ENCODE data around the gene SBK1. TPM values are rescaled to one million over a fixed set of nuclear protein-coding genes. Genes with fewer than 3 reads are reported as not detected.
"Not testable (repeated sequence)": the region's sequence is repeated elsewhere in the genome, so short reads cannot be mapped to it uniquely, and the experiment has no call there.

SBK1 gene
- polyA plus RNA-seq, 12 donors, result 8.4 to 26.3 (median 15.9) TPM; not detected in 1

DNA sequence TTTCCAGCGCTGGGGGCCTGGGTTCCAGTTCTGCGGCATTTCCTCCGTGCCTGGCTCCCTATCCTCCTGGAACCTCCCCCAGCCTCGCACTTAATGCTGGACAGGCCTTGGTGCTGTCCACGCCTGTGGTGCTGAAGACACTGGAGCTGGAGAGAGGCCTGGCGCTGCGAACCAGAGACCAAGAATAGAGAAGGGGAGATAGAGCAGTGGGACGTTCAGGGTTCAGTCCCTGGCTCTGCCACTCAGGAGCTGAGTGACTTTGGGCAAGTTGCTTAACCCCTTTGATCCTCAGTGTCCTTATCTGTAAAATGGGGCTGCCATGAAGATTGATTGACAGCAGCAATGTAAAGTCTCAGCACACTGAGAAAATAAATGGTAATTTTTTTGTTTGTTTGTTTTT, 11.9 kb downstream of the SBK1 start:
- peak; percentile 48 for DNase-seq

DNA sequence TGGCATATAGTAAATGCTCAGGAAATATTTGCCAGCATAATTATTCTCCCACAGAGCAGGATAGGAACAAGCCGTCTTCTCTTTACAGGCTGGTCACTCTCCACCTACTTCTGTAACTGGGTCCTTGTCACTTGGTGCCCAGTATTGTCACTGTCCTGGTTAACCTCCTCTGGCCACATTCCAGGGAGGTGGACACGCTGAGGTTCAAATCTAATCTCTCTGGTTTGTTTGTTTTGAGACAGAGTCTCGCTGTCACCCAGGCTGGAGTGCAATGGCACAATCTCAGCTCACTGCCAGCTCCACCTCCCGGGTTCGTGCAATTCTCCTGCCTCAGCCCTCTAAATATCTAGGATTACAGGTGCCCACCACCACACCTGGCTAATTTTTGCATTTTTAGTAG, 15.6 kb downstream of the SBK1 start:
- DNase-seq, result no peak

DNA sequence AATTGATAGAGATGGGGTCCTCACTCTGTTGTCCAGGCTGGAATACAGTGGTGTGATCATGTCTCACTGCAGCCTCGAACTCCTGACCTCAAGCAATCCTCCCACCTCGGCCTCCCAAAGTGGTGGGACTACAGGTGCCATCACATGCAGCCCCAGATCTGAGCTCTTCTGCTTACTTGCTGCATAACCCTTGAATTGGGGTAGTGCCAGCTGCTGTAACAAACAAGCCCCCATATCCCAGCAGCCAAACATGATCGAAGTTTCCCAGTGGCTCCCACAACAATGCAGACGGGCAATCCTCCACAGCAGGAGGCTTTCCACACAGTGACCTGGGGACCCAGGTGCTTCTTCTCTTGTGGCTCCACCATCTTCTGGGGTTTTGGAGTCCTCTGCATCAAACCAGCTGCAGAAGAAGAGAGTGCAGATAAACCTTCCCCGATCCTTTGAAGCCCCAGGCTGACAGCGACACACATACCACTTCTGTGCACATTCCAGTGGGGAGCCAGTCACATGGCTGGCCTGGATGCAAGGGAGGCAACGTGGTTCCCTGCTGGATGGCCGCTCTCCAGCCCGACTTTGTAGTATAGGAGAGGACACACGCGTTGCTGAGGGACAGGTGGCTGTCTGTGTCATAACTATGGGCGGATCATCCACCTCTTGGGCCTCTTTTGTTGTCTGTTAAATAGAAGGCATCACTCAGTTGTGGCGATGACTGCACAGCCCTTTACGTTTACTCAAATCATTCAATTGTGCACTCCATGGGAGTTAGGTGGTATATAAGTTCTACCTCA, 16.7 kb downstream of the SBK1 start:
- no peak for DNase-seq

DNA sequence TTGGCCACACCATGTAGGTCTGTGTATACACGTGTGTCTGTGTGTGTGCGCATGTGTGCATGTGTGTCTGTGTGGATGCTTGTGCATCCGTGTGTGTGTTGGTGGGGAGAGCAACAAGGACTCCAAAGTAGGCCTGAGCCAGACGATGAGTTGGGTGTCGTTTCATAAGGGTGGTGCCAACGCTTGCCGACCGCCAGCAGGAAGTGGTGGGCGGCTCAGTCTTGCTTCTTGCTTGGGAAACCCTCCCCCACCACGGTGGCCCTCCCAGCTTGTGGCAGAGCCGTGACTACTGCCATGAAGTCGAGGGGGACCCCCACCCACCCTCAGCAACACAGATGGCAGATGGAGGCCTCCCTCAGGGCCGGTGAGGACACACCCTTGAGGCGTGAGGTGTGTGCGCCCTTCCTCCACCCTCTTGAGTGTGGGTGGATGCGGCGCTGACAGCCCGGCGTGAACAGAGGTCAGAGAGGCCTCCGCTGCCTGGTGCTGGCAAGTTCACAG, 17.5 kb downstream of the SBK1 start:
- DNase-seq, result no peak

DNA sequence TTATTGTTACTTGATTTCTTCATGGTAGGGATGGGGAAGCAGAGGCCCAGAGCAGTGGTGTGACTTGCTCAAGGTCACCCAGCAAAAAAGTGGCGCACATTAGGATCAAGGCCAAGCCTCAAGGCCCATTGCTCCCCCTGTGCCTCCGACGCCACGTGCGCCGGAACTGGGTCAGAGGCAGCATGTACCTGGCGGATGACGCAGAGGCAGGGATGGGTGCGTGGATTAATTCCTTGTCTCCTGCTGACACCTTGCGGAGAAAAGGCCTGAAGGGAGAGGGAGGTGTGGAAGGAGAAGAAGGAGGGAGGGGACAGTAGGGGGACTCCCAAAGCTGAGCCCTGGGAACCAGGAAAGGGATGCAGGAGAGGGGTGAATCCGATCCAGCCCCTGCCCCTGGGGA, 18.5 kb downstream of the SBK1 start:
- no peak for DNase-seq

DNA sequence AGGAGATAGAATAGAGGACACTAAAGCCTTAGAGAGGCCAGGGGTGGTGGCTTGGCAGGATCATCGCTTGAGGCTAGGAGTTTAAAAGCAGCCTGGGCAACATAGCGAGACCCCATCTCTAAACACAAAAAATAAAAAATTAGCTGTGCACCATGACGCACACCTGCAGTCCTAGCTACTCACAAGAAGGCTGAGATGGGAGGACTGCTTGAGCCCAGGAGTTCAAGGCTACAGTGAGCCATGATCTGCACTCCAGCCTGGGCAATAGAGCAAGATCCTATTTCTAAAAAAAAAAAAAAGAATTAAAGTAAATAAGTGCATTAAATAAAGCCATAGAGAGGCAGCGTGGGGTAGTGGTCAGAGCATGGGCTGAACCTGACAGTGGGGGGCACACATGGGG, 19.1 kb downstream of the SBK1 start:
- no peak for DNase-seq

DNA sequence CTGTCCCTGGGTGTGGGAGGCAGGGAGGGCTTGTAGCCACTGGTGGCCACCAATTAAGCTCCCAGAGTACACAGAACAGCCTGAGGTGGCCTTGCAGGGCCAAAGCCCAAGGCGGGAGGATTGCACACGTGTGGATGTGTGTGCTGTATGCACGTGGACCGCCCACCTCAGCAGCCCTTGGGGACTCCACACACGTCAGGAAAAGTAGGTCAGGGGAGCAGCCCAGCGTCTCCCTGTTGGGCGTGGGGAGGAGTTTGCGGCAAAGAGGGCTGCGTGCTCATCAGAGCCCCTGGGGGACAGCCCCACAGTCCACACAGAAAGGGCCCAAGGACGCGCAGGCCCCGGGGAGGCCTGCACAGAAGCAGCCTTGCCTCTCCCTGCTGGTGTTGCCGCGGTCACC, 19.6 kb downstream of the SBK1 start:
- no peak for DNase-seq

DNA sequence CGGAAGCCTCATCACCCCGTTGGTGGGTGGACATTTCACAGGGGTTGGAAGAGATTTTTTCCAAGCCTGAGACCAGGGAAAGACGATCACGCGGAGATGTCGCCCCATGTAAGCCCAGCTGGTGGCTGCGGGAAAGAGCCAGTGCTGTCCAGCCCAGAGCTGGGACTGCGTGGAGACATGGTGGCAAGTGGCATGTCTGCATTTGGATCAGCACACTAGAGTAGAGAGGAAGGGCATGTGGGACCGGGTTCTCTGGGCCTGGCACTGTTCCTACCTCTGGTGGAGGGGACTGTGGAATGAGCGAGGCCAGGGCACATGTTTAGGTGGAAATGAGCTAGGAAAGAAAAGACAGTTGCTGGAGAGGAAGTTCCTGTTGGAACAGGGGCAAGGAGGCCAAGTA, 20.0 kb downstream of the SBK1 start:
- DNase-seq, result no peak

DNA sequence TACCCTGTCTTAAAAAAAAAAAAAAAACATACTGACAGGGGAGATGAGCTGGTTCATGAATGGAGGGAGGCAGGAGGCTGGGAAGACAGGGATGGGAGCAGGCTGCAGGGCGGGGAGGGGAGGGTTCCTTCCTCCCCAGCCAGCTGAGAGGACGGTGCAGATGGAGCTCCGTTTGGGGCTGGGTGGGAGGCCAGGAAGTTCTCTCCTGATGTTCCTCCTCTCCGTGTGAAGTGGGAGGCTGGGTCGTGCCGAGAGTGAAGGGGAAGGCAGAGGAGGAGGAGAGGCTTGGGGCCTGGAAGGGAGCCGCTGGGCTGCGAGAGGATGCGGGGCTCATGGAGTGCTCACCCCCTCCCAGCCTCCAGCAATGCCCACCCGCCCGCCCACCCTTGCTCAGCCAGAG, 21.3 kb downstream of the SBK1 start:
- DNase-seq, result no peak

DNA sequence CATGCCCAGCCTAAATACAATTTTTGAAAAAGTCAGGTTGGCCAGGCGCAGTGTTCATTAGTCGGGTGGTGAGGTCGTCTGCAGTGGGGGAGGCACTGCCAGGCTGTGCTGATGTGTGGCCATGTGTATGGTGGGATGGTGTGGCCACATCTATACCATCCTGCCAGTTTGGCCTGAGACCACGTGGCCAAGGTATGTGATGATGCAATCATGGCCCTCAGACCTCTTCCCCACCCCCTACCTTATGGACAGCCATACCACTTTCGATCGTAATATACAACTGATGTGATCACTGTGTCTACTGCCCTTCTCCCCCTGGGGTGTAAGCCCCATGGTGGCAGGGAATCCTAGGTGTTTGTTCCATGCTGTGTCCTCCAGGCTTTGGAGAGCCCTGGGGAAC, 23.7 kb downstream of the SBK1 start:
- DNase-seq, result no peak

DNA sequence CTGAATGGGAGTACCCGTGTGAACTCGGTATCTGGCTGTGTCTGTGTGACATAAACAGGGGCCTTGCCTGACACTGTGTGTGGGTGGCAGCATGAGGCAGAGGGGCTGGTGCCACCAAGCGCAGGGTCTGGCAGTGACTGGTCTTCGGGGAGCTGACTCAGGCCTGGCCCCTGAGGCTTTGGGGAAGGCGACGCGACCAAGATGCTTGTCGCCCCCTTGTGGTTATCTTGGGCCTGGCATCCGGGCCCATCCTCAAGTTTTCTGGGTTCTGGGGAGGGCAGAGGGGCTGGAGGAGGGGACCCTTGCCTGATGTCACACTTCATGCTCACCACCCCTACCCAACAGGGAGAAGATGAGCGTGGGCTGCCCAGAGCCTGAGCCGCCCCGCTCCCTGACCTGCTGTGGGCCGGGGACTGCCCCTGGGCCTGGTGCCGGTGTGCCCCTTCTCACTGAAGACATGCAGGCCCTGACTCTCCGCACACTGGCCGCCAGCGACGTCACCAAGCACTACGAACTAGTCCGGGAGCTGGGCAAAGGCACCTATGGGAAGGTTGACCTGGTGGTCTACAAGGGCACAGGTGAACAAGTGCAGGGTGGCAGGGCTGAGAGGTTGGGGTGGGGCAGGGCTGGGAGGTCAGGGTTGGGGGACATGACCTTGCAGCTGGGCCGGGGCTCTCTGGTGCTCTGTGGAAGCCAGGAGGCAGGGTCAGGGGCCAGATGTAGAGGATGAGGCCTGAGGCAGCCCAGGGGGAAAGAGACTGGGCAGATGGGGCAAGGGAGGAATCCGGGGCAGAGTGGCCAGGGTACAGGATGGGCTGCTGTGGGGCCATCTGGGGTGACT, 24.9 kb downstream of the SBK1 start:
- DNase-seq, result peak; percentile 35

DNA sequence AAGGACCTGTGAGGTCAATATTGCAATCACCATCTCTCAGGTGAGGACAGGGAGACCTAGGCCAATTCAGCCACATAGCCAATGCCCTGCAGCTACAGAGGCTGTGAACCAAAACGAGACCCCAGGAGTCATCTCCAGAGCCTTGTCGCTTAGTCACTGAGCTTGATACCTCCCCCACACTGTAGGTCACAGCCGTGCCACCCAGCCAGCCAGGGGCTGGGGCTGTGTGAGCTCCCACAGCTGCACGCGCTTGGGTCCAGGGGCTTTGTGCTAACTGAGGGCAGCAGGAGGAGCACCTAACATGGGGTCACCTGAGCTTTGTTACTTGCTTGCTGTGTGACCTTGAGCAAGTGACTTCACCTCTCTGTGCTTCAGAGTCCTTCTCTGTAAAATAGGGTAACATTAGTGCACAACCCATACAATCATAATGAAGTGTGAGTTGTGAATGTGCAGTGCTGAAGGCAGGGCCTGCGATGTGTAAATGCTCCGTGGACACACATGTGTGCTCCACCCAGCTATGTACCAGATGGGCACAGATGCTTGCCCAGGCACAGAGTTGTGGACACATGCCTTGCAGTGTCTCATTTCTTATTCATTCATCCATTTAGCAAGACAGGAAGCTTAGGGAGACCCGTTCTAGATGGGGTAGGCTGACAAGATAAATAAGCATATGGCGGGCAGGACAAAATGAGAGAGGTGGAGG, 25.9 kb downstream of the SBK1 start:
- no peak for DNase-seq

DNA sequence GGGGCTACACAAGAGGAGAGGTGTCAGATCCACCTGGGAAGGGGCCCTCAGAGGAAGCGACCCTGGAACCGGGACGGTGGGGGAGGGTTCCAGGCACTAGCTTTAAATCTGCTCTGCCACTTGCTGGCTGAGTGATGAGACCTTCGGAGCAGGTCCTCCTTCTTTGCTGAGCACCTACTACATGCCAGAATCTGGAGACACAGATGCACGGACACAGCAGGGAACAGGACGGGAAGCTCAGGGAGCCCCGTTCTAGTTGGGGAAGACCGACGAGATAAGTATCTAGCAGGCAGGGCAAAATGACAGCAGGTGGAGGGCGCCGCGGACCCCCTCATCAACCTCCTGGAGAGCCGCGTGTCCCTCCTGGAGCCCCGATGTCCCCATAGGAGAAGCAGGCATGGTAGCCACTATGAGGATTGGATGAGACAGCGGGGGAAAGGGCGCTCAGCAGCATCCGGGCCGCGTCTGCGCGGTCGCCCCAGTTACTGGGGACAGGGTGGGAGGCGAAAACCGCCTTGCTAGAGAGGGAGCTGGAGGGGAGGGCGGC, 27.2 kb downstream of the SBK1 start:
- DNase-seq, result no peak

DNA sequence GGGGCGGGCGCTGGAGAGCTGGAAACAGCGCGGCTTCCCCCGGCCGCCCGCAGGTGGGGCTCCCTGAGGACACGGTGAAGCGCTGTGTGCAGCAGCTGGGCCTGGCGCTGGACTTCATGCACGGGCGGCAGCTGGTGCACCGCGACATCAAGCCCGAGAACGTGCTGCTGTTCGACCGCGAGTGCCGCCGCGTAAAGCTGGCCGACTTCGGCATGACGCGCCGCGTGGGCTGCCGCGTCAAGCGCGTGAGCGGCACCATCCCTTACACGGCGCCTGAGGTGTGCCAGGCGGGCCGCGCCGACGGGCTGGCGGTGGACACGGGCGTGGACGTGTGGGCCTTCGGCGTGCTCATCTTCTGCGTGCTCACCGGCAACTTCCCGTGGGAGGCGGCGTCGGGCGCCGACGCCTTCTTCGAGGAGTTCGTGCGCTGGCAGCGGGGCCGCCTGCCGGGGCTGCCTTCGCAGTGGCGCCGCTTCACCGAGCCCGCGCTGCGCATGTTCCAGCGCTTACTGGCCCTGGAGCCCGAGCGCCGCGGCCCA, 27.8 kb downstream of the SBK1 start:
- no peak for DNase-seq

DNA sequence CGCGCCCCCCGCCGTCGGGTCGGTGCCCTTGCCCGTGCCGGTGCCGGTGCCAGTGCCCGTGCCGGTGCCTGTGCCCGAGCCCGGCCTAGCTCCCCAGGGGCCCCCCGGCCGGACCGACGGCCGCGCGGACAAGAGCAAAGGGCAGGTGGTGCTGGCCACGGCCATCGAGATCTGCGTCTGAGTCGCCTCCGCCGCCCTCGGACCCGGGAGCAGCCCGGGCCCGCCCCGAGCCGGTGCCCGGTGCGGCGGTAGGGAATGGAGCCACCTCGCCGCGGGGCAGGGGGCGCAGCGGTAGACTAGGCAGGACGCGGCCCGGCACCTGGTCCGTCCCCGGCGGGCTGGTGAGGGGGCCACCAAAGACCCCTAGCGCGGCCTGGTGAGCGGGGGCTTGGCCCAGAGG, 28.4 kb downstream of the SBK1 start:
- no peak for DNase-seq

DNA sequence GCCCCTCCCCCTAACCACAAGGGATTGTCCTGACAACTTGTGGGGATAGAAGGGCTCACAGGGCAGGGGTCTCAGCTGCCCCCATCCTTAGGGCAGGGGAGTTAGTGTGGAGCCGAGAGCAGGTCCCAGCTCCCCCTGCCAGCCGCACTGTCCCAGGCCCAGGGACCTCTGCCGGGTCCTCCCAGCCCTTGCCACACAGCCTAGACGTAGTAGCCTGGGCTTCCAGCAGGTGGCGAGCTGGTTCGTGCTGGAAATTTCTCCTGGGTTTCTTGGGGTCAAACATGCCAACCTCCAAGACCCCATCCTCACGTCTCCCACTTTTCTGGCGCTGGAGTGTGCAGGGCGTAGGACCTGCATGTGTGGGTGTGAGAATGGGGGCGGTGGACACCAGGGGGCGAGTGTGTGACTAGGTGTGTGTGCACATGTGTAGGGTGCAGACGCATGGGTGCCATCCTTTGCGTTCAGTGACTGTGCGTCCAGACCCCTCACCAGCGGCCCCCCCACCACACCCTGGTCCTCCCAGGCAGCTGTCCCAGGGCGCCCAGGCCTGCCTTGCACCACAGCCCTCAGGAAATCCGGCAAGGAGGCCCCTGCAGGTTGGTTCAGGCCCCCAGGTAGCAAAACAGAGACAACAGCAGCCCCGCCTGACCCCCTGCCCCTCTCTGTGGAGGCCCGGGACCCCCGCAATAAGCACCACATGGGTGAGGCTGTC, 29.5 kb downstream of the SBK1 start:
- no peak for DNase-seq

DNA sequence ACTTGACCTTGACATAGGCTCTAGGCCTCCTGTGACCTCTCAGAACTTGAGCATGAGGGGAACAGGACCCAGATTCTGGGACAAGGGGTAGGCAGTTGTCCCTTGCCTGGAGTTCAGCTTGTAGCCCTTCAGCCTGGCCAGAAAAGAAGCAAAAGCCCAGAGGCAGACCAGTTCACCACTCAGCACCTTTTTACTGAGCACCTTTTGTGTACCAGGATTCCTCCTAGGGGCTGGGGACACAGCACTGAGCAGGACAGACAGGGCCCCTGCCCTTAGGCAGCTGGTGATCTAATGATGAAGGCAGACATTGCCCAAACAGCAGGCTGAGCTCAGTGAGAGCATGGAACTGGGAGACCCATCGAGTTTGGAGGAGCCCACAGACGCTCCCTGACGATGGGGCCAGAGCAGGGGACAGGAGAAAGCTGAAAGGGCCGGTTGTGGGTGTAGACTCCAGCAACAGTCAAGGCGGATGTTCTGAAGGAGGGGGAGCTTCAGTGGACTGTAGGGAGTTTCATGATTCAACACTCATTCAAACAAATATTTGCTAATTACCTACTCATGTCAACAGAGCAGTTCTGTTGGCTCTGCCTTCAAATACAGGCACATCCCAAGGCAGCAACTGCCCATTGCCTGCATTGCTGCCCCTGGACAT, 32.0 kb downstream of the SBK1 start:
- no peak for DNase-seq

DNA sequence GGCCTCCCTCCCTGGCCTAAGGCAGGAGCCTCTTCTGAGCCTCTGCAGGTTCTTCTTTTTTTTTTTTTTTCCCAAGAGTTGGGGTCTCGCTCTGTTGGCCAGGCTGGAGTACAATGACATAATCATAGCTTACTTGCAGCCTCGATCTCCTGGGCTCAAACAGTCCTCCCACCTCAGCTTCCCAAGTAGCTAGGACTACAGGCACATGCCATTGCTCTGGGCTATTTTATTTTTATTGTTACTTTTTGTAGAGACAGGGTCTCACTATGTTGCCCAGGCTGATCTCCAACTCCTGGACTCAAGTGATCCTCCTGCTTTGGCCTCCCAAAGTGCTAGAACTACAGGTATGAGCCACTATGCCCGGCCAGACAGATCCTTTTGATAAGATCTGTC, 32.6 kb downstream of the SBK1 start:
- no peak for DNase-seq

DNA sequence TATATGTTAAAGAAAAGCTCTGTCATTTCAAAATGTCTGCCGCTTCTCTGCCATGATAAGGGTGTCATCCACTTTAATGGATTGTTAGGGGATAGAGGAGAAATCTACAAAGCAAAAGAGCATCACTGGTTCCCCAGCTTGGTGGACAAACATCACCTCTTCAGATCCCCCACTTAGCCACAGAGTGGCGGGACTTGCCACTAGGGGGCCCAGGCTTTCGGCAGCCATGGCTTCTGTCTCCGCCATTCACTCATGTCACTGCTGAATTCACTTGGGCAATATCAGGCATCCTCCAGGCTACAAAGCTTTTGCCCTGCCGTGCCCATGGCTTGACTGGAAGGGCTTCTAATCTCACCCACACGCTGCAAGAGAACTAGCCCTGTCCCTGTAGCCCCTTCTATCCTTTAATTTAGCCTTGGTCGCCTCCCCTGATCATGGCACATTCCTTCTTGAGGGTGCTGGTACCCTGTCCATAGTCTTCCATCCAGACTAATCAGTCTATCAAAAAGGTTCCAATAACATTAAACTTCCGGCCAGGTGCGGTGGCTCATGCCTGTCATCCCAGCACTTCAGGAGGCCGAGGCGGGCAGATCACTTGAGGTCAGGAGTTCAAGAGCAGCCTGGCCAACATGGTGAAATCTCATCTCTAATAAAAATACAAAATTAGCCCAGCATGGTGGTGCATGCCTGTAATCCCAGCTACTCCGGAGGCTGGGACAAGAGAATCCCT, 34.7 kb downstream of the SBK1 start:
- no peak for DNase-seq

DNA sequence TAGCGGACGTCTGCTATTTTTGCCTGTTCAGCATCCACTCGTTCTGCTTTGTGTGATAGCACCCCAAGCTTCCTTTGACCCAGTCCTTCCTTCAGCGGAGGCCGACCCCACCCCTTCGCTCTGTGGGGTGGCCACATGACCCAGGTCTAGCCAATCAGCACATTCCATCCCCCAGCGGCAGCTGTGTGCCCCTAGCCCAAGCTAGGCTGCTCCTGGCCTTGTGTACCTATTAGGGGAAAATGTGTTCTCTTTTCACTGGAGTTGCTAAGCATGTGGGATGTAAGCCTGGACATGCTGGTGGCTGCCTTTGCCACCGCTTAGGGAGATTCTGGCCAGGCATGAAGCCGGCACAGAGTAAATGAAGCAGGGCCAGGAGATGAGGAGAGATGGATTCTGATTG, 37.9 kb downstream of the SBK1 start:
- not testable (repeated sequence) for DNase-seq

Measured in muscle of arm (tissue), 12 donors.